Stomach (tissue), 9 donors: ENCODE data around the gene ADAM12. TPM values are rescaled to one million over a fixed set of nuclear protein-coding genes. Genes with fewer than 3 reads are reported as not detected.

Experiments used
- DNase-seq, 2 donors: peaks; one replicate each; pipeline versions ENCODE4 v3.0.0 to v3.0.0-alpha.2; 2013 to 2019
- H3K27ac ChIP-seq, 5 donors: fragments of 200-600 bp in 4 of 5; sonication (generic) in 4 of 5; one replicate each; pipeline ENCODE4 v1.5.1; 2013 to 2019; ENCODE audit warnings: mild to moderate bottlenecking in 1 of 5, moderate library complexity in 1 of 5
- H3K27me3 ChIP-seq, 3 donors: fragments of 200-600 bp; sonication (generic); one replicate each; pipeline ENCODE4 v1.5.1; 2017 to 2019; ENCODE audit warnings: mixed run types in 1 of 3
- H3K36me3 ChIP-seq, 4 donors: fragments of 200-600 bp; sonication (generic); 1 replicate in 3 of 4; 2 replicates in 1 of 4; pipeline ENCODE4 v1.5.1; 2016 to 2019
- H3K4me1 ChIP-seq, 4 donors: fragments of 200-600 bp; sonication (generic); one replicate each; pipeline ENCODE4 v1.5.1; 2016 to 2019
- H3K4me3 ChIP-seq, 4 donors: fragments of 200-600 bp; sonication (generic) in 3 of 4; one replicate each; pipeline ENCODE4 v1.5.1; 2016 to 2019; ENCODE audit warnings: mild to moderate bottlenecking in 1 of 4
- H3K9me3 ChIP-seq, 4 donors: fragments of 200-600 bp; sonication (generic); one replicate each; pipeline ENCODE4 v1.5.1; 2016 to 2019
- CTCF ChIP-seq, 7 experiments: fragments of 450-650 bp in 4 of 7; fragments of 200-600 bp in 3 of 7; sonication (generic) in 3 of 7; IDR thresholded peaks; one replicate each; pipeline ENCODE4 v1.5.1; 2016 to 2019; ENCODE audit warnings: antibody characterized with exemption in 7 of 7, control low read depth in 2 of 7, mild to moderate bottlenecking in 1 of 7
- EP300 ChIP-seq: sonication (generic); formaldehyde crosslinking; IDR thresholded peaks from one replicate; pipeline ENCODE4 v1.6.1; 2017; ENCODE audit warnings: antibody characterized with exemption
- POLR2A ChIP-seq, 4 donors: fragments of 450-650 bp; IDR thresholded peaks; one replicate each; pipeline ENCODE4 v1.6.1; 2016; ENCODE audit warnings: antibody characterized with exemption in 4 of 4, control low read depth in 2 of 4, mild to moderate bottlenecking in 1 of 4, moderate library complexity in 1 of 4
- POLR2AphosphoS5 ChIP-seq, 3 donors: sonication (generic); formaldehyde crosslinking; IDR thresholded peaks; one replicate each; pipeline ENCODE4 v1.6.1; 2016; ENCODE audit warnings: antibody characterized with exemption in 3 of 3
- WGBS, 5 donors: extraction: QIAGEN DNeasy Blood & Tissue Kit in 3 of 5; methylation state at CpG; one replicate each; pipeline versions ENCODE4 v1.1.5 to v1.1.7; 2013 to 2018; 5-methylcytosine and 5-hydroxymethylcytosine counted together
- intact Hi-C: fragments of 100-400 bp; cut with DNase I; formaldehyde crosslinking; loops from one replicate; pipeline ENCODE4 v1.15.1; 2023; ENCODE audit warnings: low total_unique reads
- polyA plus RNA-seq, 3 donors: library from polyadenylated mRNA; stranded (reverse); fragments of 200-250 nt; gene quantifications; one replicate each; pipeline ENCODE4 v1.2.3, GENCODE V29; 2013
- total RNA-seq, 5 donors: library from RNA; depleted of rRNA; stranded (reverse); fragments of >200 nt; gene quantifications; one replicate each; pipeline versions ENCODE4 v1.1.0 to v1.2.3, GENCODE V29; 2014 to 2016
- donor health status: healthy with polysubstance abuse.
- donor health status: Bipolar disorder and iron deficiency.
- donor health status: healthy.

Gene ADAM12
- total and polyA plus RNA-seq, 8 donors, result 0.03 to 6.4 (median 0.50) TPM; not detected in 3

DNA sequence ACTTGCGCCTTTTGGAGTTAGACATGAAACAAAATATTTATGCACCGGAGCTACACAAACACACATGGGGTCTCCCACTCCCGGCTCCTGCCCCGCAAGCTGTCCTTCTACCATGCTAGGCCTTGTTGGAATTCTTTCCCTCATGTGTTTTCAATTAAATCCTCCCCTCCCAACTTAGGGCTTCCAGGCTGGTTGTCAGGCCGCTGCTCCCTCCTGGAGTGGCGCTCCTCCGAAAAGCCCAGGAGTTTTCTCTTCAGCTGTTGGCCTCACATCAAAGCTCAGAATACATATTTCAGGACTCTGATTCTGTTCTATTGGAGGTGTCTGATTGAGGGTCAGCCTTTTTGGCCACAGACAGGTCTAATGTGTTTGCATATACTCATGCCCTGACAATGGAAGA lies 378.6 kb downstream of the ADAM12 start:
- peaks cover 0 to 17% (median 3%) of the 10 kb centered on the region in 4 donors for H3K36me3 ChIP-seq
- no peaks in the 10 kb centered on the region for H3K27me3 ChIP-seq
- H3K9me3 ChIP-seq, result no peaks in the 10 kb centered on the region
- no peak for DNase-seq
- TF ChIP-seq CTCF (IDR thresholded peaks at IDR 0.05), result no peak
- TF ChIP-seq POLR2A (IDR thresholded peaks at IDR 0.05), result no peak
- TF ChIP-seq EP300, result no peak
- TF ChIP-seq POLR2AphosphoS5 (IDR thresholded peaks at IDR 0.05), result no peak
- H3K27ac ChIP-seq, result no peak overlapping the region
- intact Hi-C loops, result no loop called here
- 94 to 97% (median 96%) methylated on average over 7 of the region's 7 CpGs for WGBS, 5 donors
- peaks cover 0 to 6% (median 0%) of the 10 kb centered on the region in 4 donors for H3K4me1 ChIP-seq
- H3K4me3 ChIP-seq, result no peak overlapping the region

- H3K36me3 ChIP-seq, result peaks cover 0 to 19% (median 3%) of the 10 kb centered on the region in 4 donors
- intact Hi-C loops, result no loop called here
- TF ChIP-seq POLR2AphosphoS5 (IDR thresholded peaks at IDR 0.05) (no peak), POLR2A (IDR thresholded peaks at IDR 0.05) (no peak), CTCF (IDR thresholded peaks at IDR 0.05) (no peak), EP300 (no peak)
- no peak overlapping the region for H3K27ac ChIP-seq
- no peaks in the 10 kb centered on the region for H3K9me3 ChIP-seq
- H3K4me3 ChIP-seq, result no peak overlapping the region
- no peaks in the 10 kb centered on the region for H3K27me3 ChIP-seq
- 91 to 97% (median 95%) methylated on average over 2 of the region's 2 CpGs for WGBS, 5 donors
- H3K4me1 ChIP-seq, result no peaks in the 10 kb centered on the region
- no peak for DNase-seq
Observed at GRCh38 chr10:126006906-126007305, 381.4 kb downstream of the ADAM12 start.

DNA sequence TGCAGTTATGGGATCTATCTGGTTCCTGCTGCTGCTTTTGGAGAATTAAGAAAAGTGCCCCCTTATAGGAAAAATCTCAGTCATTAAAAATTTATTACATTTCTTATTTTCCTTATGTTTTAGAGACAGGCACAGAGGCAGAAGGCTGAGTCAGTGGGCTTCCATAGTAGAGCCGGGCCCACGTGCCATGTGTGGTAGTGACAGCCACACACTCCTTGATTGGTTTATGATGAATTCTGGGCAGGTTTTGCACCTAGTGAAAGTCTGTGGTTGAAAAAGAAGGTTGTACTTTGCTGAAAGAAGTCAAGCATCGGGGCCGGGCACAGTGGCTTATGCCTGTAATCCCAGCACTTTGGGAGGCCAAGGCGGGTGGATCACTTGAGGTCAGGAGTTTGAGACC lies 382.0 kb downstream of the ADAM12 start:
- no peaks in the 10 kb centered on the region for H3K27me3 ChIP-seq
- TF ChIP-seq POLR2A (IDR thresholded peaks at IDR 0.05), result no peak
- H3K4me3 ChIP-seq, result no peak overlapping the region
- WGBS, 5 donors, result 70 to 99% (median 76%) methylated on average over 5 of the region's 5 CpGs
- H3K4me1 ChIP-seq, result no peaks in the 10 kb centered on the region
- intact Hi-C loops, result no loop called here
- DNase-seq, result no peak
- no peak overlapping the region for H3K27ac ChIP-seq
- peaks cover 0 to 19% (median 3%) of the 10 kb centered on the region in 4 donors for H3K36me3 ChIP-seq
- H3K9me3 ChIP-seq, result no peaks in the 10 kb centered on the region

DNA sequence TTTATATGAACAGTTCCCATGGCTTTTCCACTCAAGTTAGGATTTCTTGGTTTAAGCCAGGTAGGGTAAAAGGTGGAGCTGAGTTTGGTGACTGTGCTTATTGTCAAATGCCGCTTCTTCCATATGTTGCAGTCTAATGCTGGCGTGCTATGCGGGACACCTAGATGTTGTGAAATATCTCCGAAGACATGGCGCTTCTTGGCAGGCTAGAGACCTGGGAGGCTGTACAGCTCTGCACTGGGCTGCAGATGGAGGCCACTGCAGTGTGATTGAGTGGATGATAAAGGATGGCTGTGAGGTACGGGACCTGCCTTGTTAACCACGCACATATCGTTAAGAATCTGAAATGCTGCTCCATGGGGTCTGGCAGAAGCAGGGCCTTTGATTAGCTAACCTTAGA lies 383.5 kb downstream of the ADAM12 start:
- Histone ChIP-seq H3K36me3 (peaks cover 0 to 17% (median 2%) of the 10 kb centered on the region in 4 donors), H3K9me3 (no peaks in the 10 kb centered on the region), H3K4me1 (no peaks in the 10 kb centered on the region), H3K4me3 (no peak overlapping the region), H3K27ac (no peak overlapping the region), H3K27me3 (no peaks in the 10 kb centered on the region)
- intact Hi-C loops, result no loop called here
- TF ChIP-seq EP300 (no peak), POLR2AphosphoS5 (IDR thresholded peaks at IDR 0.05) (no peak), POLR2A (IDR thresholded peaks at IDR 0.05) (no peak), CTCF (IDR thresholded peaks at IDR 0.05) (no peak)
- 83 to 87% (median 85%) methylated on average over 8 of the region's 8 CpGs for WGBS, 5 donors
- no peak for DNase-seq

DNA sequence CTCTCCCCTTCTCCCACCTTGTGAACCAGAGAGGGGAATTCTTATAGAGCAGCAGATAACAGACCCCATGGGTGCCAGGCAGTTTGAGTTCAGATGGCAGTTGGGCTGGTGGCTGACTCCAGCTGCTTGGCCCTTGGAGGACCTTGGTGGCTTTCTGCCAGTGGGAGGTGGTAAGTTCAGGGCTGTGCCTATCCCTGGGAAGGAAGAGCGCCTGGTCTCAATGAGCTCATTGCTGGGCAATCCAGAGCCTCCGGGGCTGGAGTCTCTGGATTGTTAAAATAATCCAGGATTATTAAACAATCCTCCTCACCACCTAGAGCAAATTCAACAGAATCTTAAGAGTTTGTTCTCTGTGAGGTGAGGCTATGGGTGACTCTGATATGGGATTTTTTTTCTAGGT lies 386.7 kb downstream of the ADAM12 start:
- WGBS, 5 donors, result 64 to 84% (median 69%) methylated on average over 2 of the region's 2 CpGs
- no peak for DNase-seq
- Histone ChIP-seq H3K27ac (no peak overlapping the region), H3K4me3 (no peak overlapping the region), H3K4me1 (no peaks in the 10 kb centered on the region), H3K9me3 (no peaks in the 10 kb centered on the region), H3K36me3 (peaks cover 0 to 12% (median 0%) of the 10 kb centered on the region in 4 donors), H3K27me3 (no peaks in the 10 kb centered on the region)
- TF ChIP-seq POLR2A (IDR thresholded peaks at IDR 0.05), result no peak
- TF ChIP-seq CTCF (IDR thresholded peaks at IDR 0.05), result no peak
- TF ChIP-seq EP300, result no peak
- no peak for TF ChIP-seq POLR2AphosphoS5 (IDR thresholded peaks at IDR 0.05)
- intact Hi-C loops, result no loop called here
